K562 (cell line): ENCODE results near the gene LMAN2. TPM values are rescaled to one million over a fixed set of nuclear protein-coding genes. Genes with fewer than 3 reads are reported as not detected.

Source experiments
- ASH1L ChIP-seq: fragments of 450-650 bp; IDR thresholded peaks from 2 replicates; pipeline ENCODE4 v1.6.1; 2018; ENCODE audit warnings: borderline replicate concordance, mild to moderate bottlenecking, low read depth; ENCODE audit not compliant: partially characterized antibody
- ESRRA ChIP-seq: fragments of 450-650 bp; IDR thresholded peaks from 2 replicates; pipeline ENCODE4 v1.6.1; 2014; ENCODE audit warnings: low read depth, mild to moderate bottlenecking, moderate library complexity, borderline replicate concordance
- ETV6 ChIP-seq, 3 experiments: fragments of 150-350 bp in 1 of 3; sonication (generic) in 1 of 3; formaldehyde crosslinking in 1 of 3; IDR thresholded peaks; 2 replicates each; pipeline versions ENCODE4 v1.6.1 to v1.8.0; 2014 to 2022; ENCODE audit warnings: borderline replicate concordance in 2 of 3, low read depth in 2 of 3, antibody characterized with exemption in 1 of 3, low read length in 1 of 3, mild to moderate bottlenecking in 1 of 3, missing genetic modification reagents in 1 of 3
- FIP1L1 ChIP-seq: fragments of 200-400 bp; formaldehyde crosslinking; IDR thresholded peaks from 2 replicates; pipeline ENCODE4 v1.6.1; 2018; ENCODE audit warnings: mild to moderate bottlenecking, low read depth, low read length; ENCODE audit not compliant: poor library complexity, severe bottlenecking
- GTF3C2 ChIP-seq: IDR thresholded peaks from 3 replicates; pipeline ENCODE4 v1.6.1; 2011; ENCODE audit warnings: borderline replicate concordance, mild to moderate bottlenecking, moderate library complexity; ENCODE audit not compliant: insufficient read length; ENCODE audit errors: extremely low read depth
- HINFP ChIP-seq: fragments of 450-650 bp; conservative IDR thresholded peaks from 2 replicates; pipeline ENCODE4 v1.6.1; 2016; ENCODE audit warnings: missing genetic modification characterization, low read depth, mild to moderate bottlenecking, control low read depth, missing compliant biosample characterization
- KHSRP ChIP-seq: fragments of 450-650 bp; IDR thresholded peaks from 2 replicates; pipeline ENCODE4 v1.6.1; 2017
- MAFG ChIP-seq: fragments of 450-650 bp; conservative IDR thresholded peaks from 2 replicates; pipeline ENCODE4 v1.6.1; 2016; ENCODE audit warnings: missing genetic modification characterization, missing compliant biosample characterization
- MAX ChIP-seq: sonication (generic); formaldehyde crosslinking; IDR thresholded peaks from 2 replicates; pipeline ENCODE4 v1.9.0; 2022; ENCODE audit warnings: mild to moderate bottlenecking, missing genetic modification reagents
- MYC ChIP-seq, 2 experiments: fragments of 250-450 bp in 1 of 2; sonication (Bioruptor Pico) in 1 of 2; IDR thresholded peaks; 2 replicates each; pipeline versions ENCODE4 v1.5.1 to v1.6.1; 2012 to 2021; ENCODE audit warnings: low read depth in 2 of 2, borderline replicate concordance in 1 of 2, improper control_type of control experiment in 1 of 2, low read length in 1 of 2, mild to moderate bottlenecking in 1 of 2, moderate library complexity in 1 of 2
- NR2C1 ChIP-seq, 2 experiments: fragments of 450-650 bp; IDR thresholded peaks; 2 replicates each; pipeline ENCODE4 v1.6.1; 2017; ENCODE audit warnings: mild to moderate bottlenecking in 2 of 2, antibody characterized with exemption in 1 of 2, inconsistent platforms in 1 of 2, missing compliant biosample characterization in 1 of 2, missing genetic modification characterization in 1 of 2
- NUFIP1 ChIP-seq: fragments of 450-650 bp; IDR thresholded peaks from 2 replicates; pipeline ENCODE4 v1.6.1; 2018; ENCODE audit not compliant: partially characterized antibody
- POLR2A ChIP-seq: fragments of 450-650 bp; conservative IDR thresholded peaks from 2 replicates; pipeline ENCODE4 v1.6.1; 2016
- PRMT5 ChIP-seq: sonication (generic); formaldehyde crosslinking; IDR thresholded peaks from 2 replicates; pipeline ENCODE4 v1.5.0; 2020; ENCODE audit warnings: missing genetic modification reagents
- RB1 ChIP-seq: fragments of 450-650 bp; IDR thresholded peaks from 2 replicates; pipeline ENCODE4 v1.6.1; 2017; ENCODE audit warnings: low read depth, mild to moderate bottlenecking
- RBM39 ChIP-seq: fragments of 200-400 bp; formaldehyde crosslinking; optimal IDR thresholded peaks from 2 replicates; pipeline ENCODE3; 2018; ENCODE audit warnings: low read depth, low read length
- SAP30 ChIP-seq: fragments of 200-600 bp; sonication (generic); IDR thresholded peaks from 2 replicates; pipeline ENCODE4 v1.6.1; 2012; ENCODE audit warnings: borderline replicate concordance, low read depth, mild to moderate bottlenecking, moderate library complexity, low read length, control low read depth, inconsistent platforms; ENCODE audit not compliant: insufficient read depth, poor library complexity, severe bottlenecking
- SETDB1 ChIP-seq: IDR thresholded peaks from one replicate; pipeline ENCODE4 v1.6.1; 2012; ENCODE audit warnings: low read length, control low read depth, inconsistent platforms
- SRF ChIP-seq, 2 experiments: fragments of 250-450, 450-650 bp in 1 of 2; sonication (Bioruptor Pico) in 1 of 2; sonication (generic) in 1 of 2; formaldehyde crosslinking; IDR thresholded peaks; 2 replicates each; pipeline versions ENCODE4 v1.5.0 to v1.5.1; 2020 to 2022; ENCODE audit warnings: mild to moderate bottlenecking in 1 of 2, missing genetic modification reagents in 1 of 2
- ZNF696 ChIP-seq: fragments of 250-450 bp; sonication (Bioruptor Pico); conservative IDR thresholded peaks from 2 replicates; pipeline ENCODE4 v1.4.0; 2020; ENCODE audit warnings: mild to moderate bottlenecking, moderate library complexity
- polyA plus RNA-seq, 8 experiments: library from polyadenylated mRNA; depleted of rRNA in 4 of 8; stranded (reverse) in 5 of 8; unstranded in 3 of 8; fragments of >200 nt; fragmentation: Nextera tagmentation in 2 of 8; fragmentation: Illumina TruSeq in 1 of 8; extraction: Ambion mirVana in 2 of 8; extraction: Trizol in 1 of 8; gene quantifications; 2 replicates each; pipeline versions ENCODE4 v1.2.1 to v1.2.3, GENCODE V29; 2011 to 2014; ENCODE audit warnings: inconsistent platforms in 1 of 8, missing spikeins in 1 of 8
- total RNA-seq, 7 experiments: library from RNA; depleted of rRNA in 6 of 7; stranded (reverse); fragments of >200 nt in 6 of 7; fragmentation: Illumina TruSeq in 2 of 7; extraction: Trizol in 2 of 7; gene quantifications; 2 replicates each; pipeline versions ENCODE4 v1.2.1 to v1.2.3, GENCODE V29; 2011 to 2021; ENCODE audit warnings: low replicate concordance in 1 of 7

Gene LMAN2
- total and polyA plus RNA-seq, 9 of the 15 experiments (the other 6 are each of a cell fraction or from before 2014, with no cell fraction given) = 2.7 to 254 (median 136) TPM

- TF ChIP-seq ETV6 (IDR thresholded peaks at IDR 0.05; ENCODE audit: borderline replicate concordance in 1 of 2, low read depth in 2 of 2, low read length in 1 of 2) (no peak), ETV6 (CRISPR knock-in tag; IDR thresholded peaks at IDR 0.05; ENCODE audit: borderline replicate concordance) (no peak), ESRRA (peak; percentile 55; the same call in 1 of the 2 replicates), HINFP (tag) (no peak), RBM39 (no peak), GTF3C2 (no peak), MAX (CRISPR knock-in tag) (peak; percentile 90), POLR2A (peak; percentile 77), NR2C1 (IDR thresholded peaks at IDR 0.05) (no peak), NR2C1 (tag; IDR thresholded peaks at IDR 0.05) (no peak), MYC (IDR thresholded peaks at IDR 0.05; ENCODE audit: low read depth, low read length) (peak; percentile 85), MYC (CRISPR knock-in tag; IDR thresholded peaks at IDR 0.05; ENCODE audit: borderline replicate concordance, low read depth) (peak; percentile 35; the same call in 1 of the 2 replicates), SETDB1 (no peak), SRF (CRISPR knock-in tag; IDR thresholded peaks at IDR 0.05) (no peak), ZNF696 (CRISPR knock-in tag) (no peak), ASH1L (no peak), SAP30 (peak; percentile 60), MAFG (tag) (no peak), KHSRP (no peak), FIP1L1 (peak; percentile 64), NUFIP1 (no peak), RB1 (peak; percentile 78), PRMT5 (CRISPR knock-in tag) (peak; percentile 16; the same call in 1 of the 2 replicates)
Observed at GRCh38 chr5:177303121-177303924, 48.1 kb downstream of the LMAN2 start, which contains the start of the genes PRELID1 and RAB24 (continued).
